Stimulated activated CD4-positive, alpha-beta T cell treated with anti-CD3 and anti-CD28 coated beads, Interleukin-1b, Interleukin-23, amount 100 ng/mL, for 4 hours (primary cell): ENCODE measurements around the gene SPON2.
"Not testable (repeated sequence)": the region's sequence is repeated elsewhere in the genome, so short reads cannot be mapped to it uniquely, and the experiment has no call there.

Source experiments
- DNase-seq, 2 donors: peaks; one replicate each; pipeline ENCODE4 v3.0.0-alpha.2; 2020; ENCODE audit warnings: low read depth in 2 of 2

SPON2 gene

DNA sequence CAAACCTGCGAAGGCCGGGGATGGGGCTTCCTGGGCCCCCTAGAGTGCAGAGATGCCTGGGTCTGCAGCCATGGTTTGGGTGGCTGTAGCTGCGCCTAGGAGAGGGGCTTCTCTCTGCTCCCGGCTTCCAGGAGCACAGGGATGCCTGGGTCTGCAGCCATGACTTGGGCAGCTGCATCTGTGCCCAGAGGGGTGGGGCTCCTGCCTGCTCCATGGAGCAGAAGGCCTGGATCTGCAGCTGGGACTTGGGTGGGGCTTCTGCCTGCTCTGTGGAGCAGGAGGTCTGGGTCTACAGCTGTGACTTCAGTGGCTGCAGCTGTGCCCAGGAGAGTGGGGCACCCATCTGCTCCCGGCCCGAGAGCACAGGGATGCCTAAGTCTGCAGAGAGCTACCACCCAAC lies 20.8 kb downstream of the SPON2 start:
- DNase-seq, result no peak

- DNase-seq, result no peak
Observed at GRCh38 chr4:1150875-1151274, 21.5 kb downstream of the SPON2 start.

DNA sequence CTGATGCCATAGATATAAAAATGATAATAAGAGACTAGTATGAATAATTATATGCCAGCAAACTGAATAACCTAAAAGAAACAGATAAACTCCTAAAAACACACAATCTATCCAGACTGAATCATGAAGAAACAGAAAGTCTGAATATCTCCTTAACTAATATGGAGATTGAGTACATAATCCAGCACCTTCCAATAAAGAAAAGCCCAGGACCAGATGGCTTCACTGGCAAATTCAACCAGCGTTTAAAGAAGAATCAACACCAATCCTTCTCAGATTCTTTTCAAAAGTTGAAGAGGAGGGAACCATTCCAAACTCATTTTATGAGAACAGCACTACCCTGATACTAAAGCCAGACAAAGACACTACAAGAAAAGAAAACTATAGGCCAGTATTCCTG lies 32.5 kb downstream of the SPON2 start:
- DNase-seq, result no peak

- no peak for DNase-seq
Observed at GRCh38 chr4:1137850-1138249, 34.5 kb downstream of the SPON2 start.

DNA sequence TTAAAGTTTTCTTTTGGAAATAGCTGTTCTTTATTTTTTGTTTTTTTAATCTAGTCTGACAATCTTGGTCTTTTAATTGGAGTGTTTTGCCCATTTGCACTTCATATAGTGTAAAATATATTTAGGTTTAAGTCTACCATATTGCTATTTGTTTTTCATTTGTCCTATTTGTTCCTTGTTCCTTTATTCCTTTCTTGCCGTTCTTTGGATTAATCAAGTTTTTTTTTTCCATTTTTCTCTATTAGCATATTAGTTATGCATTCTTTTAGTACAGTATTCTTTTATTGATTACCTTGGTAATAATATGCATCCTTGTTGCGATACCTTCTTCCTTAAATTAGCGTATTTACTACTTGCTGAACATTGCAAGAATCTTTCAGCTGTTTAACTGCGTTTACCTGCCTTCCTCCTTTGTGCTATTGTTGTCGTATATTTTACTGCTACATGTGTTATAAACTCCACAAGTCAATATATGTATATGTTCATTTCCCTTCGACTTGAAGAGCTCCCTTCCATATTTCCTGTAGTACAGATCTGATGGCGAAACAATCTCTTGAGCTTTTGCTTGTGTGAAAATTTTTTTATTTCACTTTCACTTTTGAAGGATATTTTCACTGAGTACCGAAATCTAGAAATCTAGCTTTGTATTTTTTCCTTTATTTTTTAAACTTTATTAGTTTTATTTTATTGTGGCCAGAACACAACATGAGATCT lies 35.2 kb downstream of the SPON2 start:
- DNase-seq, result no peak

DNA sequence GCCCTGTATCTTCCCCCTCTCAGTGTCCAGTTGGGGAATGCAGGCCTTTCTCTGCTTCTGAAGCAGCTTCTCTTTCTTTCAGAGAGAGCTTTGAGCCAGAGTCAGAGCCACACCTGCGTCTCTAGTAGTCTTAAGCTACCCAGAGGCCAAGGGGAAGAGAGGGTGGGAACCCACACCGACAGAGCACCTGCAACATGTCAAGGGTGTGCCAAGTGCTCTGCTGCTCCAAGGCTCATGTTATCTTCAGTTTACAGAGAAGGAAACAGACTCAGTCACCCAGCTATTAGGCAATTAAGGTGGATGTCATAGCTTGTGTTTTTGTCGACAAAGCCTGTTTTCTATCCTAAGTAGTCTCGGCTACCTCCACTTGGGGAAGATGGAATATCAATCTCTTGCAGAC lies 36.3 kb downstream of the SPON2 start:
- DNase-seq, result no peak

DNA sequence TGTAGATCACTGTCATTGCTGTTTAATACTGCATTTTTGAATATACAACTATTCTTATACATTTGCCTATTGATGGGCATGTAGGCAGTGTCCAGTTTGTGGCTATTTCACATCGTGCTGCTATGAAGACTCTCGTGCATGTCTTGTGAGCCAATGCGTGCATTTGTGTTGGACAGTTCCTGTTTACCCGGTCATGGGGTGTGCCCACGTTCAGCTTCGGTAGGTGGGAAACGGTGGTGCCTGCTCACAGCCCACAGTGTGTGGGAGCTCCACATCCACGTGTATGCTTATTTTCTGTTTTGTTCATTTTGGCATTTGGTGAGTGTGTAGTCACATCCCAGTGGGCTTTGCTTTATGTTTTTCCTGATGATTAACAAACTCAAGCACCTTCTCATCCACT lies 39.4 kb downstream of the SPON2 start:
- no peak for DNase-seq

DNA sequence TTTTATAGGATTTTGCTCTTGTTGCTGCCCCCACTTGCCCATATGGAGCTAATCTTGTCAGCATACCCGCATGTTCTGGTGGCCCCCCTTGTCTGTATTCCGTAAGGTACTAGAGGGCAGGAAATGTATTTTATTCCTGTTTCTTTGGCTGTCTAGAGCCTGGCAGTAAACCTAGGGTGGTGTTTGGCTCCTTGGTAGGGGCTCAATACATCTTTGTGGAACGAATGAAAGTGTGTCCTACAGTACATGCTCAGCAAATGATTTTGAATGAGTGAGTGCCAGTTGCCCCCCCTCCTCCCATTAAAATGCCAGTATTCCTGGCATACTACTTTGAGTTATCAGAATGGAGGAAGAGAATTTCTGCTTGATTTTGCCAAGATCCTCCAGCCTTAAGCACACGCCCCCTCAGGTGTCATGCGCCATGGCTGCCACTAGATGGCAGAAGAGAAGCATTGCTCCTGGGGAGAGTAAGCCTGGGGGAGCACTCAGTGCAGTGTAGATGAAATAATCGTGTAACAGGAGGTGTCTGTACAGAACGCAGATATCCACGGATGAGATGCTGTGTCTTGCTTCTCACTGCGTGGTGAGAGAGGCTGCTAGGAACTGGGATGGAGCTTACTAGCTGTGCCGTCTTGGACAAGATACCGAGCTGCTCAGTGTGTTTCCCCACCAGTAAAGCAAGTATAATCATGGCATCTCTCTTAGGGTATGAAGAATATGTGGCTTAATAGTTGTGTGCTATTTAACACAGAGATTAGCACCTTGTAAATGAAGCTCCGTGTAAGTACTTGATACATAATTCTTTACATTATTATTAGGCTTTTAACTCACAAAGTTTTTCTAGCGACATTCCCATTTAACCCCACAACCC lies 41.8 kb downstream of the SPON2 start:
- DNase-seq, result peak; percentile 53 to 73

- no peak for DNase-seq
Observed at GRCh38 chr4:1126506-1126905, 45.9 kb downstream of the SPON2 start.

GRCh38 chr4:1125466-1125865 lies 46.9 kb downstream of the SPON2 start:
- not testable (repeated sequence) for DNase-seq

GRCh38 chr4:1124818-1125217 lies 47.6 kb downstream of the SPON2 start:
- DNase-seq, result no peak

GRCh38 chr4:1122505-1122904 lies 49.9 kb downstream of the SPON2 start:
- DNase-seq, result no peak
